MM.1S (cell line): ENCODE measurements around the gene RPL38.

Experiments used
- DNase-seq: peaks from one replicate; pipeline ENCODE4 v3.0.0-alpha.2; 2015
- H2AFZ ChIP-seq: fragments of 300-600 bp; sonication (generic); 2 replicates; pipeline ENCODE4 v1.6.0; 2016; ENCODE audit warnings: antibody characterized with exemption, low read length
- H3F3A ChIP-seq: fragments of 300-600 bp; sonication (generic); 2 replicates; pipeline ENCODE4 v1.6.1; 2016; ENCODE audit warnings: mild to moderate bottlenecking, antibody characterized with exemption, low read length, moderate library complexity, mixed read lengths; ENCODE audit not compliant: insufficient read depth
- H3K27ac ChIP-seq: fragments of 300-600 bp; sonication (generic); 2 replicates; pipeline ENCODE4 v1.5.1; 2016; ENCODE audit warnings: mild to moderate bottlenecking, low read length
- H3K27me3 ChIP-seq: fragments of 300-600 bp; sonication (generic); replicated peaks from 2 replicates; pipeline ENCODE4 v1.6.0; 2016; ENCODE audit warnings: low read length; ENCODE audit not compliant: insufficient read depth
- H3K36me3 ChIP-seq: fragments of 300-600 bp; sonication (generic); replicated peaks from 2 replicates; pipeline ENCODE4 v1.6.1; 2016; ENCODE audit warnings: mild to moderate bottlenecking, low read length, mixed read lengths; ENCODE audit not compliant: insufficient read depth
- H3K4me1 ChIP-seq: fragments of 300-600 bp; sonication (generic); 2 replicates; pipeline ENCODE4 v1.6.1; 2016; ENCODE audit warnings: low read length, mixed read lengths
- H3K4me2 ChIP-seq: fragments of 300-600 bp; sonication (generic); 2 replicates; pipeline ENCODE4 v1.6.0; 2016; ENCODE audit warnings: low read depth, low read length
- H3K4me3 ChIP-seq: fragments of 300-600 bp; sonication (generic); 2 replicates; pipeline ENCODE4 v1.5.1; 2016; ENCODE audit warnings: low read length, mixed read lengths
- H3K79me2 ChIP-seq: fragments of 300-600 bp; sonication (generic); 2 replicates; pipeline ENCODE4 v1.6.1; 2016; ENCODE audit warnings: mixed run types, low read length, mixed read lengths
- H3K9ac ChIP-seq: fragments of 300-600 bp; sonication (generic); 2 replicates; pipeline ENCODE4 v1.6.1; 2016; ENCODE audit warnings: low read length, mixed read lengths
- H3K9me2 ChIP-seq: fragments of 300-600 bp; sonication (generic); replicated peaks from 2 replicates; pipeline ENCODE4 v1.6.1; 2016; ENCODE audit warnings: mild to moderate bottlenecking, low read length, mixed read lengths; ENCODE audit not compliant: insufficient read depth
- H3K9me3 ChIP-seq: fragments of 300-600 bp; sonication (generic); replicated peaks from 2 replicates; pipeline ENCODE4 v1.6.1; 2016; ENCODE audit warnings: mild to moderate bottlenecking, low read length, mixed read lengths; ENCODE audit not compliant: insufficient read depth
- H4K20me1 ChIP-seq: fragments of 300-600 bp; sonication (generic); 2 replicates; pipeline ENCODE4 v1.6.1; 2016; ENCODE audit warnings: mild to moderate bottlenecking, low read length, moderate library complexity, mixed read lengths; ENCODE audit not compliant: insufficient read depth
- EZH2 ChIP-seq: fragments of 300-600 bp; sonication (generic); optimal IDR thresholded peaks from 2 replicates; pipeline ENCODE3; 2017; ENCODE audit warnings: low read depth, mild to moderate bottlenecking, antibody characterized with exemption, low read length, mixed read lengths
- EZH2phosphoT487 ChIP-seq: fragments of 300-600 bp; sonication (generic); IDR thresholded peaks from 2 replicates; pipeline ENCODE4 v1.6.1; 2018; ENCODE audit warnings: antibody characterized with exemption, low read length
- TF ChIP-seq, protein P1 (sequence below): fragments of 300-600 bp; sonication (generic); IDR thresholded peaks from 2 replicates; pipeline ENCODE4 v1.5.1; 2016; ENCODE audit warnings: antibody characterized with exemption, low read length, mixed read lengths

The RPL38 gene

DNA sequence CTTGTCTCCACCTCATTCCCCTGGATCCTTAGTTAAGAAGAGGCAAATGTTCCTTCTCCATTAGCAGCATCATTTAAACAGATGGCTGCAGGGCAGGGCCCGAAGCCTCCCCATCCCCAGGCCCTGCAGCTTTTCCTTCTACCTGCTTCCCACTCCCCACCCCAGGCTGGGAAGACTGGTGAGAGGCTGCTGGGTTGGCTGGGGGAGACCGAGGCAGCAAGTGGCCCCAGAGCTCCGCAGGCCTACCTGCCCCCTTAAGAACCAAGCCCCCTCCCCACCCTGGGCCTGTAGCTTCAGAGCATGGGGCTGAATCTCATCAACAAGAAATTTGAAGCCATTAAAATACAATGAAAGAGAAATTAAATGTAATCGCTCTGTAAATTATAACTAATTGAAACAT, 22.1 kb upstream of the RPL38 start:
- H3K79me2 ChIP-seq: no peaks in the 10 kb centered on the region
- no peak overlapping the region for H3K4me3 ChIP-seq
- H2AFZ ChIP-seq: no peak overlapping the region
- H3F3A ChIP-seq: no peaks in the 10 kb centered on the region
- no peaks in the 10 kb centered on the region for H3K4me1 ChIP-seq
- peaks cover 95% of the 10 kb centered on the region for H3K27me3 ChIP-seq
- H3K9me3 ChIP-seq: no peaks in the 10 kb centered on the region
- H3K9ac ChIP-seq: no peak overlapping the region
- no peak overlapping the region for H3K4me2 ChIP-seq
- no peaks in the 10 kb centered on the region for H3K9me2 ChIP-seq
- no peak overlapping the region for H3K27ac ChIP-seq
- TF ChIP-seq EZH2phosphoT487 (no peak), EZH2 (no peak)
- TF ChIP-seq, protein P1, sequence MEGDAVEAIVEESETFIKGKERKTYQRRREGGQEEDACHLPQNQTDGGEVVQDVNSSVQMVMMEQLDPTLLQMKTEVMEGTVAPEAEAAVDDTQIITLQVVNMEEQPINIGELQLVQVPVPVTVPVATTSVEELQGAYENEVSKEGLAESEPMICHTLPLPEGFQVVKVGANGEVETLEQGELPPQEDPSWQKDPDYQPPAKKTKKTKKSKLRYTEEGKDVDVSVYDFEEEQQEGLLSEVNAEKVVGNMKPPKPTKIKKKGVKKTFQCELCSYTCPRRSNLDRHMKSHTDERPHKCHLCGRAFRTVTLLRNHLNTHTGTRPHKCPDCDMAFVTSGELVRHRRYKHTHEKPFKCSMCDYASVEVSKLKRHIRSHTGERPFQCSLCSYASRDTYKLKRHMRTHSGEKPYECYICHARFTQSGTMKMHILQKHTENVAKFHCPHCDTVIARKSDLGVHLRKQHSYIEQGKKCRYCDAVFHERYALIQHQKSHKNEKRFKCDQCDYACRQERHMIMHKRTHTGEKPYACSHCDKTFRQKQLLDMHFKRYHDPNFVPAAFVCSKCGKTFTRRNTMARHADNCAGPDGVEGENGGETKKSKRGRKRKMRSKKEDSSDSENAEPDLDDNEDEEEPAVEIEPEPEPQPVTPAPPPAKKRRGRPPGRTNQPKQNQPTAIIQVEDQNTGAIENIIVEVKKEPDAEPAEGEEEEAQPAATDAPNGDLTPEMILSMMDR: no peak
- H4K20me1 ChIP-seq: no peaks in the 10 kb centered on the region
- no peak for DNase-seq
- H3K36me3 ChIP-seq: no peaks in the 10 kb centered on the region

GRCh38 chr17:74182041-74182723, 21.3 kb upstream of the RPL38 start:
- TF ChIP-seq EZH2 (no peak), EZH2phosphoT487 (no peak)
- TF ChIP-seq, protein P1: no peak
- H3K9me2 ChIP-seq: no peaks in the 10 kb centered on the region
- no peak overlapping the region for H3K9ac ChIP-seq
- H3F3A ChIP-seq: no peaks in the 10 kb centered on the region
- H3K27me3 ChIP-seq: peaks cover 95% of the 10 kb centered on the region
- no peak overlapping the region for H3K4me2 ChIP-seq
- no peak for DNase-seq
- no peak overlapping the region for H3K27ac ChIP-seq
- no peaks in the 10 kb centered on the region for H3K4me1 ChIP-seq
- H3K36me3 ChIP-seq: no peaks in the 10 kb centered on the region
- no peaks in the 10 kb centered on the region for H4K20me1 ChIP-seq
- H3K79me2 ChIP-seq: no peaks in the 10 kb centered on the region
- no peaks in the 10 kb centered on the region for H3K9me3 ChIP-seq
- H2AFZ ChIP-seq: no peak overlapping the region
- no peak overlapping the region for H3K4me3 ChIP-seq

DNA sequence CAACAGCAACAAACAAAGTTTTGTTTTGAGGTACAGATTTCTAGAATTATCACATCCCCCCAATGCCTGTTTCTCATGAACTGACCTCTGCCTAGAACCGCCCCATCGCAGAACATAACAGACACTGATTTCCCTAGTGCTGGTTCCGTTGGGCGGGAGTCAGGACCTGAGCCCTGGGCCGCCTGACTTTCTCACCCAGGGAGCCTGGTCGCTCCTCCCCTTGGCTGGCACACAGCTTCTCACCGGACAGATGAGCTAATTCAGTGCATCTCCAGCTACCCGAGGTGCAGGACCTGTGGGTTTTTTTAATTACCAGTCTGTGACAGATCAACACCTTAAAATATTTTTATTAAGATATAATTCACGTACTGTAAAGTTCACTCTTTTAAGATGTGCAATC, 20.1 kb upstream of the RPL38 start:
- Histone ChIP-seq H3K4me3 (no peak overlapping the region), H3K27ac (no peak overlapping the region), H3K4me1 (no peaks in the 10 kb centered on the region), H3K79me2 (no peaks in the 10 kb centered on the region), H4K20me1 (no peaks in the 10 kb centered on the region), H3K9me3 (no peaks in the 10 kb centered on the region), H3K36me3 (no peaks in the 10 kb centered on the region), H3K9ac (no peak overlapping the region), H3K27me3 (peaks cover 97% of the 10 kb centered on the region), H3K4me2 (no peak overlapping the region), H2AFZ (no peak overlapping the region), H3F3A (no peaks in the 10 kb centered on the region), H3K9me2 (no peaks in the 10 kb centered on the region)
- no peak for DNase-seq
- TF ChIP-seq, protein P1: no peak
- no peak for TF ChIP-seq EZH2
- no peak for TF ChIP-seq EZH2phosphoT487
